HEK293T (cell line): ENCODE data around the gene PSPN.
A peak's percentile ranks its signal among the peaks of the same experiment; 100 is the strongest.

ENCODE experiments used
- ARNT ChIP-seq: fragments of 450-650 bp; IDR thresholded peaks from 2 replicates; pipeline ENCODE4 v1.6.1; 2017; ENCODE audit warnings: mild to moderate bottlenecking
- BHLHE40 ChIP-seq: fragments of 450-650 bp; IDR thresholded peaks from 2 replicates; pipeline ENCODE4 v1.6.1; 2016; ENCODE audit warnings: mild to moderate bottlenecking, moderate library complexity, borderline replicate concordance
- CTBP1 ChIP-seq: fragments of 450-650 bp; IDR thresholded peaks from 2 replicates; pipeline ENCODE4 v1.6.1; 2016; ENCODE audit warnings: borderline replicate concordance
- ELF4 ChIP-seq: fragments of 450-650 bp; IDR thresholded peaks from 2 replicates; pipeline ENCODE4 v1.6.1; 2017; ENCODE audit warnings: antibody characterized with exemption
- FOXA1 ChIP-seq: fragments of 450-650 bp; IDR thresholded peaks from 2 replicates; pipeline ENCODE4 v1.6.1; 2016; ENCODE audit warnings: mild to moderate bottlenecking
- FOXK2 ChIP-seq: fragments of 450-650 bp; IDR thresholded peaks from 2 replicates; pipeline ENCODE4 v1.6.1; 2016; ENCODE audit warnings: mild to moderate bottlenecking
- FOXM1 ChIP-seq: fragments of 450-650 bp; IDR thresholded peaks from 2 replicates; pipeline ENCODE4 v1.6.1; 2017; ENCODE audit warnings: mild to moderate bottlenecking, borderline replicate concordance
- HDGF ChIP-seq: fragments of 450-650 bp; IDR thresholded peaks from 2 replicates; pipeline ENCODE4 v1.6.1; 2017; ENCODE audit warnings: antibody characterized with exemption, borderline replicate concordance
- L3MBTL2 ChIP-seq: fragments of 450-650 bp; conservative IDR thresholded peaks from 2 replicates; pipeline ENCODE4 v1.6.1; 2016; ENCODE audit warnings: mild to moderate bottlenecking
- SP1 ChIP-seq: fragments of 450-650 bp; IDR thresholded peaks from 2 replicates; pipeline ENCODE4 v1.6.1; 2017
- TARDBP ChIP-seq: fragments of 450-650 bp; IDR thresholded peaks from 2 replicates; pipeline ENCODE4 v1.6.1; 2016
- ZNF384 ChIP-seq: fragments of 450-650 bp; IDR thresholded peaks from 2 replicates; pipeline ENCODE4 v1.6.1; 2016
- TF ChIP-seq, protein P1 (sequence below): fragments of 450-650 bp; IDR thresholded peaks from 2 replicates; pipeline ENCODE4 v1.6.1; 2016

DNA sequence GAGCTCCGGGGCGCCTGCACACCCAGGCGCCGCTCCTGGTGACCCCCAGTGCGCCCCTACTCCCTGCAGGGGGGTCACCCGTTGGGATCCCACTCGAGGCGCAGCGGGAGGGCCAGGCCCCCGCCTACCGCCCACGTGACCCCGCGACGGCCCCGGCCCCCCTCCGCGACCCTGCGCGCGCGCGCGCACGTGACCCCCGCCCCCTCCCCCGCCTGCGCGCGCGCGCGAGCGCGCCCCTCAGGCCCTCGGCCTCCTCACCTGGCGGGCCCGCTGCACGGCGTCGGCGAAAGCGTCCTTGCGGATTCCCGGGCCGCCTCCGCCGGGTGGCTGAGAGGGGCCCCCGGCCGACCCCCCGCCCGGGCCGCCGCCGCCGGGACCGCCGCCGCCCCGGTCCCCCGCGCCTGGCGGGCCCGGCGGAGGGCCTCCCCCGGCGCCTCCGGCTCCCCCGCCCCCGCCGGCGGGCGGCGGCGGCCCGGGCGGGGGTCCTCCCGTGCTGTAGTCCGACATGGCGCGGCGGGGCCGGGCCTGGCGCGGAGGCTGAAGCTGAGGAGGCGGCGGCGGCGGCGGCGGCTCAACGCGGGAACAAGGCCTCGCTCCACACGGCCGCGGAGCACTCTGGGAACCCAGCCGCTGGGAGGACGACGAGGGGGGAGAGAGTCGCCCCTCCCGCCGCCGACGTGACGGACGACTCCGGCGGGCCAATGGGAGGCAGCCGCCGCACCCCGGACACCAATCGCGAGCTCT, 48.6 kb upstream of the PSPN start, which contains the start of gene KHSRP:
- TF ChIP-seq SP1 (no peak), TARDBP (no peak), ELF4 (no peak), BHLHE40 (no peak), FOXA1 (no peak), HDGF (no peak), L3MBTL2 (no peak), CTBP1 (no peak), FOXM1 (peak; percentile 68; the same call in 1 of the 2 replicates), ARNT (no peak), FOXK2 (no peak), ZNF384 (no peak)
- TF ChIP-seq, protein P1, sequence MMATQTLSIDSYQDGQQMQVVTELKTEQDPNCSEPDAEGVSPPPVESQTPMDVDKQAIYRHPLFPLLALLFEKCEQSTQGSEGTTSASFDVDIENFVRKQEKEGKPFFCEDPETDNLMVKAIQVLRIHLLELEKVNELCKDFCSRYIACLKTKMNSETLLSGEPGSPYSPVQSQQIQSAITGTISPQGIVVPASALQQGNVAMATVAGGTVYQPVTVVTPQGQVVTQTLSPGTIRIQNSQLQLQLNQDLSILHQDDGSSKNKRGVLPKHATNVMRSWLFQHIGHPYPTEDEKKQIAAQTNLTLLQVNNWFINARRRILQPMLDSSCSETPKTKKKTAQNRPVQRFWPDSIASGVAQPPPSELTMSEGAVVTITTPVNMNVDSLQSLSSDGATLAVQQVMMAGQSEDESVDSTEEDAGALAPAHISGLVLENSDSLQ = no peak
